GM21717 (cell line): ENCODE data around the gene BCAS4.
"Not testable (repeated sequence)": the region's sequence is repeated elsewhere in the genome, so short reads cannot be mapped to it uniquely, and the experiment has no call there.

Source experiments
- ATAC-seq: cut with Tn5 transposase; IDR thresholded peaks from one replicate; pipeline ENCODE4 v1.9.1; 2021; ENCODE audit warnings: mild to moderate bottlenecking, moderate library complexity; ENCODE audit not compliant: unreplicated experiment

Gene BCAS4

GRCh38 chr20:50769551-50770085 lies 25.2 kb upstream of the BCAS4 start:
- ATAC-seq: not testable (repeated sequence)

- not testable (repeated sequence) for ATAC-seq
These were observed 23.3 kb upstream of the BCAS4 start for GRCh38 chr20:50771419-50772080.

GRCh38 chr20:50772420-50773185 lies 22.3 kb upstream of the BCAS4 start:
- ATAC-seq: no peak

GRCh38 chr20:50774515-50774914 lies 20.3 kb upstream of the BCAS4 start:
- no peak for ATAC-seq

GRCh38 chr20:50776122-50776817 lies 18.6 kb upstream of the BCAS4 start:
- no peak for ATAC-seq

- ATAC-seq: no peak
These were observed 17.5 kb upstream of the BCAS4 start for GRCh38 chr20:50777373-50777772.

GRCh38 chr20:50778994-50779393 lies 15.9 kb upstream of the BCAS4 start:
- not testable (repeated sequence) for ATAC-seq

- no peak for ATAC-seq
These were observed 11.5 kb upstream of the BCAS4 start for GRCh38 chr20:50783390-50783789.

- no peak for ATAC-seq
These were observed 11.0 kb upstream of the BCAS4 start for GRCh38 chr20:50783903-50784302.

- no peak for ATAC-seq
These were observed 10.4 kb upstream of the BCAS4 start for GRCh38 chr20:50784464-50784863.

GRCh38 chr20:50786703-50787102 lies 8.2 kb upstream of the BCAS4 start:
- ATAC-seq: no peak

- no peak for ATAC-seq
These were observed 7.7 kb upstream of the BCAS4 start for GRCh38 chr20:50787181-50787580.

- ATAC-seq: no peak
These were observed 6.5 kb upstream of the BCAS4 start for GRCh38 chr20:50788045-50788991.

- ATAC-seq: no peak
These were observed 4.8 kb upstream of the BCAS4 start for GRCh38 chr20:50789968-50790650.

- ATAC-seq: peak; percentile 58
These were observed 4.1 kb upstream of the BCAS4 start for GRCh38 chr20:50790651-50791277.

GRCh38 chr20:50792708-50793574 lies 1.9 kb upstream of the BCAS4 start:
- no peak for ATAC-seq

- ATAC-seq: not testable (repeated sequence)
These were observed 1.3 kb upstream of the BCAS4 start for GRCh38 chr20:50793575-50794016.

- peak; percentile 5 for ATAC-seq
These were observed 548 bp upstream of the BCAS4 start for GRCh38 chr20:50794181-50794845.
